AG10803 (cell line): ENCODE results near the gene DIRAS2.

Experiments used
- DNase-seq: peaks from one replicate; pipeline ENCODE4 v3.0.0; 2010; ENCODE audit warnings: low read depth
- H3K4me3 ChIP-seq: 2 replicates; pipeline ENCODE4 v1.5.1; 2011; ENCODE audit warnings: mild to moderate bottlenecking, low read length, control low read depth
- TF ChIP-seq, protein P1 (sequence below): conservative IDR thresholded peaks from 2 replicates; pipeline ENCODE4 v1.5.1; 2011; ENCODE audit warnings: mild to moderate bottlenecking, low read length, control low read depth, inconsistent platforms

DIRAS2 gene

DNA sequence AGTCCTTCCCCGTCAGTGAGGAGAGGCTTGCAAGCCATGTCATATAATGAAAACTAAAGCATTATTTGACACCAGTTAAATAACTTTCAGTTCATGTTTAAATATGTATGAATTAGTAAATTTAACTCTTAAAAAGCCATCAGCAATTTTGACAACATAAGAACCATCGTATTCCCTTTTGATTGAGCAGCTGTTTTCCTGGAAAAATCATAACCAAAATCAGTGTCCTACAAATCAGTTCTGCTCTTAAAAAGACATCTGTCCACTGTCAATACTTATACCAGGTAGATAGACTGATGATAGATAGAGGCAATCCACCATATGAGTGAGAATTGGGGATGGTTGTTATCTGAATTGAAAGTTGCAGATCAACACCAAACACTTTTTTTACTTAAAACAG is 2.3 kb downstream of the DIRAS2 start:
- DNase-seq = no peak
- no peak overlapping the region for H3K4me3 ChIP-seq
- TF ChIP-seq, protein P1, sequence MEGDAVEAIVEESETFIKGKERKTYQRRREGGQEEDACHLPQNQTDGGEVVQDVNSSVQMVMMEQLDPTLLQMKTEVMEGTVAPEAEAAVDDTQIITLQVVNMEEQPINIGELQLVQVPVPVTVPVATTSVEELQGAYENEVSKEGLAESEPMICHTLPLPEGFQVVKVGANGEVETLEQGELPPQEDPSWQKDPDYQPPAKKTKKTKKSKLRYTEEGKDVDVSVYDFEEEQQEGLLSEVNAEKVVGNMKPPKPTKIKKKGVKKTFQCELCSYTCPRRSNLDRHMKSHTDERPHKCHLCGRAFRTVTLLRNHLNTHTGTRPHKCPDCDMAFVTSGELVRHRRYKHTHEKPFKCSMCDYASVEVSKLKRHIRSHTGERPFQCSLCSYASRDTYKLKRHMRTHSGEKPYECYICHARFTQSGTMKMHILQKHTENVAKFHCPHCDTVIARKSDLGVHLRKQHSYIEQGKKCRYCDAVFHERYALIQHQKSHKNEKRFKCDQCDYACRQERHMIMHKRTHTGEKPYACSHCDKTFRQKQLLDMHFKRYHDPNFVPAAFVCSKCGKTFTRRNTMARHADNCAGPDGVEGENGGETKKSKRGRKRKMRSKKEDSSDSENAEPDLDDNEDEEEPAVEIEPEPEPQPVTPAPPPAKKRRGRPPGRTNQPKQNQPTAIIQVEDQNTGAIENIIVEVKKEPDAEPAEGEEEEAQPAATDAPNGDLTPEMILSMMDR = no peak

DNA sequence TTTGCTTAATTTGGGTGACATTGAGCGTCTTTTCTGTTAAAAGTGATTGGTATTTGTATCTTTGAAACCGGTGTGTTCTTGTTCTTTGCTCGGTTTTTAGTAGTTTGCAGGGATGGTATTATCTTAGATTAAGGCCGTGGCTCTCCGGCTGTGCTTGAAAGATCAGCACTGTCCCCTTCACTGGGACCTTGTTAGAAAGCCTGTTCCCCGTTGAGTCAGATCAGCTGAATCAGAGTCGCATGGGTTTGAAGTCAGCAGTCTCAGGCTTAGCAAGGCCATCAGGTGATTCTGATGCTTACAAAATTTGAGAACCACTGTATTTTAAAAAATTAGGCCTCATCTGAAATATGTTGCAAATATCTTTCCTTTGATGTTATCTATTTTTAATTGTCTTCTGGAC is 5.0 kb downstream of the DIRAS2 start:
- no peak for DNase-seq
- H3K4me3 ChIP-seq = no peak overlapping the region
- TF ChIP-seq, protein P1 = no peak

GRCh38 chr9:90632647-90633207 is 9.9 kb downstream of the DIRAS2 start:
- TF ChIP-seq, protein P1 = no peak
- no peak for DNase-seq

DNA sequence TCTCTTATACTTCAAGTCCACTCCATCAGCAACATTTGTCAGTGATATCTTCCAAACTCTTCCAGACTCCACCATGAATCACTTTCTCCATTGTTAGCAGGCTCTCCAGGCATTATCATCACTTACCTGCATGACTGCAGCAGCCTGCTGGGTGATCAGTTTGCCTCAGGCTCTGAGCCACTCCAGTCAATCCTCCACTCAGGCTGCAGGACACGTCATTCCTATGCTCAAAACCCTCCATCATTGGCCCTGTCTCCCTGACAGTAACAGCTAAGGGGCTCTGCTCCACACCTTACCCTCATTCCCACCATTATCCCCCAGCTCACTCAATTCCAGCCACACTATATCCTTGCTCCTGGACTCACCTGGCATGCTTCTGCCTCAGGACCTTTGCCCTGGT is 10.7 kb downstream of the DIRAS2 start:
- DNase-seq = no peak
- H3K4me3 ChIP-seq = no peak overlapping the region
- TF ChIP-seq, protein P1 = no peak

More at GRCh38 chr9:90632647-90633207, 9.9 kb downstream of the DIRAS2 start:
- no peak overlapping the region for H3K4me3 ChIP-seq

- TF ChIP-seq, protein P1 = no peak
- no peak for DNase-seq
- H3K4me3 ChIP-seq = no peak overlapping the region
These were observed 12.6 kb downstream of the DIRAS2 start for GRCh38 chr9:90629991-90630390.

GRCh38 chr9:90629354-90629753 is 13.3 kb downstream of the DIRAS2 start:
- TF ChIP-seq, protein P1 = no peak
- no peak overlapping the region for H3K4me3 ChIP-seq
- no peak for DNase-seq

GRCh38 chr9:90616806-90617205 is 25.8 kb downstream of the DIRAS2 start:
- no peak overlapping the region for H3K4me3 ChIP-seq
- TF ChIP-seq, protein P1 = no peak
- DNase-seq = no peak
